Heart left ventricle (tissue), 16 donors: Measurements from ENCODE around the gene SRPRA. TPM values are rescaled to one million over a fixed set of nuclear protein-coding genes. Genes with fewer than 3 reads are reported as not detected.

Source experiments
- ATAC-seq, 4 donors: fragments of 200-7000 bp; cut with Tn5 transposase; one replicate each; pipeline ENCODE4 v1.9.1; 2020 to 2022; ENCODE audit warnings: moderate library complexity in 4 of 4, mild to moderate bottlenecking in 3 of 4, moderate number of reproducible peaks in 1 of 4
- DNase-seq, 5 donors: peaks; one replicate each; pipeline ENCODE4 v3.0.0-alpha.2; 2020
- H3K27ac ChIP-seq, 12 donors: fragments of 200-600 bp; sonication (generic) in 4 of 12; one replicate each; pipeline versions ENCODE4 v1.5.0 to v1.8.0; 2016 to 2022; ENCODE audit warnings: mild to moderate bottlenecking in 2 of 12
- H3K27me3 ChIP-seq, 9 donors: fragments of 200-600 bp; sonication (generic) in 2 of 9; one replicate each; pipeline versions ENCODE4 v1.5.1 to v1.8.0; 2016 to 2022; ENCODE audit warnings: mild to moderate bottlenecking in 3 of 9
- H3K36me3 ChIP-seq, 9 donors: fragments of 200-600 bp; sonication (generic) in 2 of 9; one replicate each; pipeline versions ENCODE4 v1.5.0 to v1.8.0; 2018 to 2022; ENCODE audit warnings: mild to moderate bottlenecking in 2 of 9
- H3K4me1 ChIP-seq, 12 donors: fragments of 200-600 bp; sonication (generic) in 4 of 12; one replicate each; pipeline versions ENCODE4 v1.5.0 to v1.8.0; 2016 to 2022; ENCODE audit warnings: mild to moderate bottlenecking in 3 of 12
- H3K4me3 ChIP-seq, 12 donors: fragments of 200-600 bp; sonication (generic) in 4 of 12; one replicate each; pipeline versions ENCODE4 v1.5.0 to v1.8.0; 2017 to 2022; ENCODE audit warnings: mild to moderate bottlenecking in 9 of 12, moderate library complexity in 4 of 12
- H3K9me3 ChIP-seq, 12 donors: fragments of 200-600 bp; sonication (generic) in 4 of 12; one replicate each; pipeline versions ENCODE4 v1.5.0 to v1.8.0; 2016 to 2022; ENCODE audit warnings: mild to moderate bottlenecking in 1 of 12
- CTCF ChIP-seq, 12 donors: fragments of 200-600 bp; sonication (generic) in 4 of 12; IDR thresholded peaks; one replicate each; pipeline versions ENCODE4 v1.5.0 to v1.8.0; 2018 to 2022; ENCODE audit warnings: antibody characterized with exemption in 12 of 12, mild to moderate bottlenecking in 5 of 12
- POLR2A ChIP-seq, 2 donors: fragments of 450-650 bp; IDR thresholded peaks; one replicate each; pipeline ENCODE4 v1.6.1; 2017; ENCODE audit warnings: antibody characterized with exemption in 2 of 2, mild to moderate bottlenecking in 2 of 2, moderate library complexity in 2 of 2
- WGBS, 4 donors: extraction: QIAGEN DNeasy Blood & Tissue Kit in 2 of 4; methylation state at CpG; one replicate each; pipeline versions ENCODE4 v1.1.5 to v1.1.7; 2013 to 2018; 5-methylcytosine and 5-hydroxymethylcytosine counted together
- intact Hi-C, 10 donors: fragments of 100-400 bp; cut with DNase I; formaldehyde crosslinking; loops; one replicate each; pipeline versions ENCODE4 v1.11.1 to v1.14.2; 2022
- polyA plus RNA-seq, 2 donors: library from polyadenylated mRNA; stranded (reverse); fragments of 200-250 nt; gene quantifications; one replicate each; pipeline ENCODE4 v1.2.3, GENCODE V29; 2013
- total RNA-seq, 9 donors: library from RNA; depleted of rRNA in 2 of 9; stranded (reverse); fragments of >200 nt in 2 of 9; fragmentation: NEBNext Ultra II Directional in 3 of 9; extraction: Animal tissue kit (Norgen Biotek cat#: 25700) in 3 of 9; gene quantifications; one replicate each; pipeline versions ENCODE4 v1.1.0 to v1.2.4, GENCODE V29; 2016 to 2023
- donor health status: ischemic (EF 13 %, LVEDD 7.1; RV severe dilation, severe dysfunction).
- donor health status: healthy with polysubstance abuse.
- donor health status: DM: no; HTN: yes; CAD: no.
- donor health status: DM: no; HTN: no; CAD: no.
- donor health status: ischemic (EF 25% LVEDD 6.9; RV normal size, moderate dysfunction).
- donor health status: ischemic (EF 25% LVEDD 5.7; RV mildly dilated, moderate dysfunction).
- donor health status: healthy.
- donor health status: DM: yes; HTN: yes; CAD: no.
- donor health status: ischemic (EF 35%, LVEDD 5.7; RV mildly dilated, moderate dysfunction).
- donor health status: nonischemic (EF 11% LVEDD 7.7; RV severe dilation, severe dysfunction).
- donor health status: DM: yes; HTN: yes; CAD: no.
- donor health status: PGD.
- donor health status: ischemic (EF 29% LVEDD 5.4; RV normal size, mild dysfunction).
- donor health status: nonischemic (EF 23%, LVEDD 6.1; RV moderate dilation, normal function).

The SRPRA gene
- total and polyA plus RNA-seq, 11 donors = 38.4 to 99.3 (median 79.3) TPM

- Histone ChIP-seq H3K27ac (peak overlapping the region in 1 of 12 donors; percentile 42), H3K36me3 (peaks cover 0 to 22% (median 17%) of the 10 kb centered on the region in 9 donors), H3K4me3 (no peak overlapping the region), H3K9me3 (no peaks in the 10 kb centered on the region), H3K27me3 (no peaks in the 10 kb centered on the region), H3K4me1 (peaks cover 0 to 45% (median 9%) of the 10 kb centered on the region in 12 donors)
- intact Hi-C loops = no loop called here
- 62 to 73% (median 65%) methylated on average over 6 of the region's 6 CpGs for WGBS, 4 donors
- TF ChIP-seq POLR2A (IDR thresholded peaks at IDR 0.05) (no peak), CTCF (IDR thresholded peaks at IDR 0.05) (no peak)
- no peak for DNase-seq
- no peak for ATAC-seq
Measured at GRCh38 chr11:126281245-126281644, 12.6 kb upstream of the SRPRA start.

GRCh38 chr11:126280595-126280994 is 11.9 kb upstream of the SRPRA start:
- TF ChIP-seq POLR2A (IDR thresholded peaks at IDR 0.05) (no peak), CTCF (IDR thresholded peaks at IDR 0.05) (no peak)
- Histone ChIP-seq H3K4me1 (peaks cover 0 to 45% (median 9%) of the 10 kb centered on the region in 12 donors), H3K27me3 (no peaks in the 10 kb centered on the region), H3K4me3 (no peak overlapping the region), H3K36me3 (peaks cover 0 to 27% (median 22%) of the 10 kb centered on the region in 9 donors), H3K9me3 (no peaks in the 10 kb centered on the region), H3K27ac (peak overlapping the region in 1 of 12 donors; percentile 42)
- ATAC-seq = no peak
- intact Hi-C loops = no loop called here
- 64 to 73% (median 68%) methylated on average over 5 of the region's 5 CpGs for WGBS, 4 donors
- DNase-seq = peak in 2 of 5 donors; percentile 42 to 45

- Histone ChIP-seq H3K4me1 (peaks cover 0 to 33% (median 9%) of the 10 kb centered on the region in 12 donors), H3K36me3 (peaks cover 0 to 40% (median 36%) of the 10 kb centered on the region in 9 donors)
- 77 to 83% (median 78%) methylated on average over 8 of the region's 8 CpGs for WGBS, 4 donors
Measured at GRCh38 chr11:126279191-126279590, 10.5 kb upstream of the SRPRA start.

GRCh38 chr11:126277780-126278179 is 9.1 kb upstream of the SRPRA start:
- Histone ChIP-seq H3K27ac (no peak overlapping the region), H3K9me3 (no peaks in the 10 kb centered on the region), H3K4me1 (peaks cover 0 to 25% (median 7%) of the 10 kb centered on the region in 12 donors), H3K27me3 (no peaks in the 10 kb centered on the region), H3K4me3 (no peak overlapping the region), H3K36me3 (peaks cover 0 to 54% (median 46%) of the 10 kb centered on the region in 9 donors)
- no peak for ATAC-seq
- 90 to 96% (median 94%) methylated on average over 1 to 4 of the region's 4 CpGs for WGBS, 4 donors
- intact Hi-C loops = no loop called here
- DNase-seq = no peak
- TF ChIP-seq CTCF (IDR thresholded peaks at IDR 0.05) = no peak
- TF ChIP-seq POLR2A (IDR thresholded peaks at IDR 0.05) = no peak

More at GRCh38 chr11:126279191-126279590, 10.5 kb upstream of the SRPRA start:
- DNase-seq (no peak), ATAC-seq (no peak)
- H3K27ac ChIP-seq = no peak overlapping the region
- H3K4me3 ChIP-seq = no peak overlapping the region
- TF ChIP-seq POLR2A (IDR thresholded peaks at IDR 0.05) (no peak), CTCF (IDR thresholded peaks at IDR 0.05) (no peak)
- intact Hi-C loops = no loop called here
- H3K27me3 ChIP-seq = no peaks in the 10 kb centered on the region
- H3K9me3 ChIP-seq = no peaks in the 10 kb centered on the region
